SU-DHL-6 (cell line): Measurements from ENCODE around the gene IL17RE.

Experiments
- EZH2phosphoT487 ChIP-seq: fragments of 200-600 bp; sonication (generic), shearing (Covaris generic); conservative IDR thresholded peaks from 2 replicates; pipeline ENCODE4 v1.6.1; 2018; ENCODE audit warnings: mild to moderate bottlenecking, antibody characterized with exemption, low read length, moderate library complexity, mixed read lengths
- TF ChIP-seq, protein P1 (sequence below): fragments of 200-600 bp; sonication (generic); IDR thresholded peaks from one replicate; pipeline ENCODE4 v1.5.1; 2017; ENCODE audit warnings: antibody characterized with exemption, mild to moderate bottlenecking, low read length, moderate library complexity; ENCODE audit not compliant: insufficient read depth, poor library complexity, severe bottlenecking

DNA sequence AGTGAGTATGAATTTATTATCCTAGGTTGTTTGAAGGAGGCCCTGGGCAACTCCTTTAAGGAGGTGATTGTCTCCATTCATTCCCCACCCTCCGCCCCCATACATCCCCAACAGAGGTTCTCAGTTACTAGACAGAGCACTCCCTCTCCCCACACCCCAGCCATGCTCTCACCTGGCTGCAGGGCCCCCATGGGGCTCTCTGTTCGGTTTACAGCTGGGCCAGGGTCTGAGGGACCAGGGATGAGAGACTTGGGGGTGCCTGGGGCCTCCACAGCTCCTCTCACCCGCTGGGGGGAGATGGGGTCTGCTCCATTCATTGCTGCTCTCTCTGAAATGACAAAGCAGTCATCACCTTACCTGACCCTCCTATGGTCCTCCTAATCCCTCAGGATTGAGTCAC, 45.9 kb downstream of the IL17RE start:
- TF ChIP-seq, protein P1, sequence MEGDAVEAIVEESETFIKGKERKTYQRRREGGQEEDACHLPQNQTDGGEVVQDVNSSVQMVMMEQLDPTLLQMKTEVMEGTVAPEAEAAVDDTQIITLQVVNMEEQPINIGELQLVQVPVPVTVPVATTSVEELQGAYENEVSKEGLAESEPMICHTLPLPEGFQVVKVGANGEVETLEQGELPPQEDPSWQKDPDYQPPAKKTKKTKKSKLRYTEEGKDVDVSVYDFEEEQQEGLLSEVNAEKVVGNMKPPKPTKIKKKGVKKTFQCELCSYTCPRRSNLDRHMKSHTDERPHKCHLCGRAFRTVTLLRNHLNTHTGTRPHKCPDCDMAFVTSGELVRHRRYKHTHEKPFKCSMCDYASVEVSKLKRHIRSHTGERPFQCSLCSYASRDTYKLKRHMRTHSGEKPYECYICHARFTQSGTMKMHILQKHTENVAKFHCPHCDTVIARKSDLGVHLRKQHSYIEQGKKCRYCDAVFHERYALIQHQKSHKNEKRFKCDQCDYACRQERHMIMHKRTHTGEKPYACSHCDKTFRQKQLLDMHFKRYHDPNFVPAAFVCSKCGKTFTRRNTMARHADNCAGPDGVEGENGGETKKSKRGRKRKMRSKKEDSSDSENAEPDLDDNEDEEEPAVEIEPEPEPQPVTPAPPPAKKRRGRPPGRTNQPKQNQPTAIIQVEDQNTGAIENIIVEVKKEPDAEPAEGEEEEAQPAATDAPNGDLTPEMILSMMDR = no peak
- TF ChIP-seq EZH2phosphoT487 = no peak
